Panc1 (cell line): ENCODE measurements around the gene MLANA.

Experiments
- CTCF ChIP-seq: fragments of 450-650 bp; IDR thresholded peaks from 2 replicates; pipeline ENCODE4 v1.5.1; 2017; ENCODE audit warnings: mild to moderate bottlenecking
- REST ChIP-seq, 2 experiments: IDR thresholded peaks; 2 replicates each; pipeline ENCODE4 v1.6.1; 2011 to 2012; ENCODE audit warnings: low read depth in 2 of 2, control low read depth in 1 of 2, low read length in 1 of 2, mild to moderate bottlenecking in 1 of 2, moderate library complexity in 1 of 2; ENCODE audit not compliant: insufficient read depth in 1 of 2

GRCh38 chr9:5850724-5851122, 40.0 kb upstream of the MLANA start:
- TF ChIP-seq REST (IDR thresholded peaks at IDR 0.05; ENCODE audit: insufficient read depth in 1 of 2, low read depth in 2 of 2, low read length in 1 of 2) (no peak), CTCF (no peak)
